HG02938 (cell line): ENCODE results near the gene MYO18A.
"Not testable (repeated sequence)": the region's sequence is repeated elsewhere in the genome, so short reads cannot be mapped to it uniquely, and the experiment has no call there.

Source experiments
- ATAC-seq: cut with Tn5 transposase; IDR thresholded peaks from one replicate; pipeline ENCODE4 v1.9.1; 2021; ENCODE audit warnings: mild to moderate bottlenecking, moderate library complexity; ENCODE audit not compliant: unreplicated experiment

MYO18A gene

DNA sequence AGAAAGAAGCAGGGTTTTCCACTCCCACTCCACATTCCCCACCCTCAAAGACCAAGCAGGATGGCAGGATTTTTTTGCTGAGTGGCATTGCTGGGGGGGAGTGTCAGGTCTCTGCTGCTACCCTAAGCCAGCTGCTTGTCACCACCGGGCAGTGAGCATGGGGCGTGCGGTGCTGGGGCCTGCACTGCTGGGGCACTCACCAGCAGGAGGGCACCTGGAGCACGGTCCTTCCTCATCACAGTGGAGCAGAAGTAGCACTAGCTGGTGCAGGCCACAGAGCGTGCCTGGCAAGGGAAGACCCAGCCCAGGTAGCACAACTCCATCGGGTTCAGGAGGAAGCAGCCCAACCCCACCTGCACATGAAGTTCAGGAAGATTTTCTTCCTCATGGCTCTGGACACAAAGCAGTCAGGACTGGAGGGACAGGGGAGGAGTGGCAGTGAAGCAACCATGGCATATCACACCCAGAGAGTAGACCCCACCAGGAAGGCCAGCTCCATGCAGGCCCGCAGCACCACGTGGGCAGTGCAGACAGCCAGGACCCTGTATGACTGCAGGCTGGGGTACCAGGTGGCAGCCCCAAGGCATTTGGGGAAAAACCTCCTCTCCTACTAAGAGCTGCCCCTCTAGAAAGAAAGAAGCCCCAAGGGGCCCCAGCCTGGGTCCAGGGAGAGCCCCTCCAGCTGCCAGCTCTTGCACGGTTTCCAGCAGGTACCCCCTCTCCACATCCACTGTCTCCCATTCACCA, 16.7 kb upstream of the MYO18A start:
- ATAC-seq = no peak

- no peak for ATAC-seq
Measured at GRCh38 chr17:29195465-29196081, 15.4 kb upstream of the MYO18A start.

- no peak for ATAC-seq
Measured at GRCh38 chr17:29194669-29195068, 14.5 kb upstream of the MYO18A start.

DNA sequence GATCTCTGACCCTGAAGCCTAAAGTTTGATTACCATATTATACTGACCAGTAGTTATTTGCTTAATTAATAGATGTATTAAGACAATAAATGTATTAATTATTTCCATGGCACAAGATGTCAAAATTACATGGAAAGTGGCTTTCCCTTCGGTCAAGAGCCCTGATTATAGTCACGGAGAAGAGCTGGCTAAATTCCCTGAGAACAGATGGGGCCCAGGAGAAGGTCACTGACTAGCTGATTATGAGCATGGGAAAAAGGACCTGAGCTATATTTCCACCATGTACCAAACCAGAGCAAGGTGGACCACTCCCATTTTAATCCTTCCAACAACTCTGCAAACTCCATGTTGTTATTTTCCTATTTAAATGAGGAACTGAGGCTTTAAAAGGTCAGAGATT, 12.9 kb upstream of the MYO18A start:
- ATAC-seq = no peak

GRCh38 chr17:29190592-29191207, 10.5 kb upstream of the MYO18A start:
- ATAC-seq = no peak

- ATAC-seq = no peak
Measured at GRCh38 chr17:29190039-29190438, 9.8 kb upstream of the MYO18A start.

- no peak for ATAC-seq
Measured at GRCh38 chr17:29189355-29189754, 9.2 kb upstream of the MYO18A start.

DNA sequence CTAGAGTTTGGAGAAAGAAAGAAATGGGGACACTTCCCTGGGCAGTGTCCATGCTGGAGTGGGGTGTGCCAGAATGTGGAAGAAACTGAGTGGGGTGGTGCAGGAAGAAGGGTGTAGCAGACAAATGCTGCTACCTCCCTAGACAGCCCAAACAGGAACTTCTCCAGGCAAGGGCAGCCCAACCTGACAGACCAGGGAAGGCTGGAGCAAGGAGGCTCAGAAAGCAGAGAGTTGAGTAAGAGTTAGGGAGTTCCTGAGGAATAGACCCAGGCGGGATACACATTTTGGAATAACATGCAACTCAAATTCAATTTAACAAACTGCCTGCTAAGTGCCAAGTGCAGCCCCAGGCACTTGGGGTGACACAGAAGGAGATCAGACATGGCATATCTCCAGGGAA, 1.0 kb upstream of the MYO18A start:
- no peak for ATAC-seq

DNA sequence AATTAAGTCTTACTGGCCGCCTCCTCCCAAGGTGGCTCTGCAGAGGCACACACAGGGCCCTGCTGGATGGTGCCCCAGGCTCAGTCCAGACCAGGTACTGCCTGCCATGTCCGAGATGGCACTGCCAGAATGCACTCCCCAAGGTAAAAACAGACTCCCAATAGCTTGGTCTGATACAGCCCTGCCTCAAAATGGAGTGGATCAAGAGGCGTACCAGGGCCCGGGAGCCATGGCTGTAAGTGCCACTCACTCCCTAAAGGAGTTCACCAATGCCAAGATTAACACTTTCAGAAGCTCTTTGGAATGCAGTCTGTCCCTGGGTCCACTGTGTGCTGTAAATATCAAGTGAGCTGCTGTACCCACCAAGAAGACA, 576 bp upstream of the MYO18A start:
- no peak for ATAC-seq

DNA sequence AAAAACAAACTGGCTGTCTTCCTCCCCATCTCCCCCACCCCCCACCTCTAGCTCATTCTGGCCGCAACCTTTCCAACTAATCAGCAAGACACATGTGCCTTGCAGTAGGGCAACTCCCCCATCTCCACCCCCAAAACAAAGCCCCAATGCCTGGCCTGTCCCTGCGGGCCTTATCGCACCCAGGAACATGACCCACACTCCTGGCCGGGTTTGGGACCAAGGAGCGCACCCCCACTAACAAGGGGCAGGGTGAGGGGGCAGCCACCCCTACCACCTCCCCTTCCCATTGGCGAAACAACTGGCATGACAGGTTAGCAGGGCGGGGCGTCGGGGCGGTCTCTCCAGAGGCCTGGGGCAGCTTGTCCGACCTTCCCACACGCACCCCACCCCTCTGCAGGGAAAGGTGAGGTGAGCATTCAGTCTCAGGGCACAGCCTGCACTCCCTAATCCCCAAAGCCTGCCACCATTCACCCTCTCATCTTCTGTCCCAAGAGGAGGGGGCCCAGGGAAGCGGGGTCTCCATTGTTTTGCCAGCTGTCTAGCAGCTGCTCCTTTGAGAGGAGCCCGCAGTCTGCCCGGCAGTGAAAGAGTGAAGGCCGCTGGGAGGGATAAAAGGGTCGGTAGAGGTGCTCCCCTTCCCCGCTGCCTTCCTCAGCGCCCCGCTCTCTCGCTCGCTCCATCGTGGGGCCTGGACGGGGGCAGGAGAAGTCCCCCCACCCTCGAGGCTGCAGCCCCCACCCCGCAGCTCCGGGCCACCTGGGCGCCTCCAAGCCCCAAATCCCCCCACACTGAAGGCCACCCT, 765 bp downstream of the MYO18A start:
- no peak for ATAC-seq

GRCh38 chr17:29178750-29179231, 1.4 kb downstream of the MYO18A start:
- no peak for ATAC-seq

GRCh38 chr17:29177871-29178749, 2.1 kb downstream of the MYO18A start:
- no peak for ATAC-seq

DNA sequence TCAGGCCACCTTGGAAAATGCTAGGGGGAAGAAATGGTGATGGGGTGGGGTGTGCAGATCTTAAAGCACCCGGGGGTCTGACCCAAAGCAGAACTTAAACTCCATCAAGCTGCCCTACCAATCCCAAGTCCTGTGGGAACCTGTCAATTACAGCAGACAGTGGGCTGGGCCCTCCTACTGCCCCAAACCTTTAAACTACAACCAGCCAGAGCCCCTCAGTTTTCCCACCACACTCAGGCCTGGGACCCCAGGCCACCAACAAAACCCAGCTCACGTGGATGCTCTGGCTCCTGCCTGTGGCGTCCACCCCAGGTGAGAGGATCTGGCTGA, 2.7 kb downstream of the MYO18A start:
- no peak for ATAC-seq

DNA sequence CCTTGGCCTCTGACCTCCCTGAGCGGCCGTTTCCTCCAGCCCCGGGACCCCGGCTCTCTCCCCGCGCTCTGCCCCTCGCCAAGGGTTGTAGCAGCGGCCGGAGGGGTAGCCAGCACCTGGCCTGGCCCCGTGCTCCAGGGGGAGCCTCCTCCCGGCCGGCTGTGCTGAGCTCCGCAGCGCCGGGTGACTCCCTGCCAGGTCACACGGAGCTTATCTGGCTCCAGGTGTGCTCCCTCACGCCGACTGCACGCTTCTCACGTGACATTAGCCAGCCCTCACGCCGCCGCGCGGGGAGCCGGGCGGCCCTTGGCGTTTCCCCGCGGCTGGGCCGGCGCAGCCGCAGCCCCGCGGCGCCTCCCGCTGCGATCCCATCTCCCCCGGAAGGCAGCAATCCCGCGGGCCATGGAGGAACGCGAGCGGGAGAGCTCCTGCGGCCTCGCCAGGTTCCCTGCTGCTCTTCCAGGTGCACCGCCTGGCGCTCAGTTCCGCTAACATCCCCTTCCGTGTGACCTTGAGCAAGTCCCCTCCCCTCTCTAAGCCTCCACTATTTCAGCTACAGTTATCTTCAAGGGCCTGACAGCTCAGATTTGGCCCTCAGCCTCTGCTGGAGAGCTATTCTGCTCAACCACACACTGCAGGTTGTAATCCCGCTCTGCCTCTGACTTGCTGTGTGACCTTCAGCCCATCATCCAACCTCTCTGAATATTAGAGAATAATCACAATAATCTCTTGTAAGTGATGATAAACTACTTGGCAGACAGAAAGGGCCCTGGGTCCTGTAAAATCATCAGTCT, 3.4 kb downstream of the MYO18A start:
- ATAC-seq = no peak

DNA sequence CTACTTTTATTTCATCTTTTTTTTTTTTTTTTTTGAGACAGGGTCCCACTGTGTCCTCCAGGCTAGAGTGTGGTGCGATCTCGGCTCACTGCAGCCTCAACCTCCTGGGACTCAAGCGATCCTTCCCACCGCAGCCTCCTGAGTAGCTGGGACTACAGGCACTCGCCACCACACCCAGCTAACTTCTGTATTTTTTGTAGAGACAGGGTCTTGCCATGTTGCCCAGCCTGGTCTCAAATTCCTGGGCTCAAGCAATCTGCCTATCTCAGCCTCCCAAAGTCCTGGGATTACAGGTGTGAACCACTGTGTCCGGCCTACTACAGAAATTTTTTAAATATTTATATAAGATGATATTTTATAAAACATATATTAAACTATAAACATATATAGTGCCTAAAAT, 4.8 kb downstream of the MYO18A start:
- ATAC-seq = no peak

DNA sequence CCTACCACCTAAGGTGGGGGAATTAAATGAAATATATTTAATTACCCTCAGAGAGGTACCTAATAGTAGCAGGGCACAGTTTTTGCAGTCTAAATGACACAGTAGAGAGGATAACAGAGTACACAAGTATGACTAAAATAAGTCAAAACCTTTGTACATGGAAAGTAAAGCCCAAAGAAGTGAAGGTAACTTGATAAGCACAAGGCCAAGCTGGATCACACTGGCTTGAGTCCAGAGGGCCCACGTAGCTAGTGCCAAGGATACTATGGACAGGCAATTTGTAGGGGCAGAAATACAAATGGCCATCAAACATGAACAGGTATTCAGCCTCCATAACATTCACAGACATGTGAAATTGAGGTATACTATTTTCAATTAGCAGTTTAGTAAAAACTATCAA, 7.6 kb downstream of the MYO18A start:
- ATAC-seq = no peak

DNA sequence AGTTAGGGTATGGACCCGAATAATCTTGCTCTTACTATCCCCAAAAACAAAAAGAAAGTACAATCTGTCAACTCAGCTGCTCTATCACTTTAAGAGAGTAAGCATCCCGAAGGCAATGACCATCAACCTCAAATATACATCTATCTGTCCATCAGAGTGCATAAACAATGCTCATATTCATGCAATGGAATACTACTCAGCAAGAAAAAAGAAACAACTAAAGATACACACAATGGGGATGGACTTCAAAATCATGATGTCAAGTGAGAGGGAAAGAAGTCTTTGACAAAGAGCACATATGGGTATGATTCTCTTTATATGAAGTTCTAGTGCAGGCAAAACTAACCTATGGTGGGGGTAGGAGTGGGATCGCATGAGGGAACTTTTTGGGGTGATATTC, 9.5 kb downstream of the MYO18A start:
- ATAC-seq = no peak

DNA sequence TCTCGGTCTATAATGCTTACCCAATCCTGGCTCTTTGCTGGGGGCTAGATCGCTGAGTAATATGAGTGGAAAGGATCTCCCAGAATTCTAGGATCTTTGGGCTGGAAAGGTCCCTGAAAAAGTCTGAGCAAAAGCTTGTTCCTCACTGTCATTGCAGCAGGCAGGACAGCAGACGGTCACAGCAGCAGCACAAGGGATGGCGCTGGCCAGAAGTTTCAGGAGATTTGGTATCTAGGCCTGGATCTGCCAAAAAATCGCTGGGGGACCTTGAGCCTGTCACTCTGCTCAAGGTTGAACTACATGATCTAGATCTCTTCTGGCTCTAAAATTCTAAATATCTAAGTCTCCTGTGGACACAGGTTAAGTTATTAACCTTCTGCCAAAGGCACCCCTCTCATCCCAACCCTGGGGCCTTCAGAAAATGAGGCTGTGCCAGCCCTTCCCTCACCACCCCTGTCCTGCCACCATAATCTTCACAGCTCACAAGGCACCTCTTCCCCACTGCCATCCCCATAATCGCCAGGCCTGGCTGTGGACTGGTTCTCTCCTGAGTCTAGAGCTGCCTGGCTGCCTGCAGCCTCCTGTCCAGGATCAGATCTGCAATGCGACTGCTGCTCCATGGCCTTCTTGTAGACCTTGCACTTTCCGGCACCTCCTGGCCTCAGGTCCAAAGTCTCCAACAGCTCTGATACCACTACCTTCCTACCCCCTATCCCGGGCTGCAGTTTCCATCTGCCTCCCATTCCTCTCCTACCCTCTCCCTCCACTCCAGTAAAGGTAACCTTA, 10.2 kb downstream of the MYO18A start:
- ATAC-seq = no peak

- ATAC-seq = not testable (repeated sequence)
Measured at GRCh38 chr17:29168759-29169126, 11.5 kb downstream of the MYO18A start.
